Ovary (tissue), 9 donors: ENCODE data around the gene DMRTB1. TPM values are rescaled to one million over a fixed set of nuclear protein-coding genes. Genes with fewer than 3 reads are reported as not detected.

Experiments
- DNase-seq, 5 donors: peaks; one replicate each; pipeline ENCODE4 v3.0.0-alpha.2; 2019 to 2020
- H3K27ac ChIP-seq, 2 donors: fragments of 200-600 bp; one replicate each; pipeline versions ENCODE4 v1.5.1 to v1.8.0; 2019 to 2022
- H3K27me3 ChIP-seq: fragments of 200-600 bp; one replicate; pipeline ENCODE4 v1.8.0; 2022
- H3K36me3 ChIP-seq: fragments of 200-600 bp; sonication (generic); one replicate; pipeline ENCODE4 v1.5.1; 2019
- H3K4me1 ChIP-seq: one replicate; pipeline ENCODE4 v1.8.1; 2013; ENCODE audit warnings: mild to moderate bottlenecking, moderate library complexity; ENCODE audit not compliant: insufficient read depth
- H3K4me3 ChIP-seq: fragments of 200-600 bp; sonication (generic); one replicate; pipeline ENCODE4 v1.5.1; 2017
- H3K9me3 ChIP-seq, 2 donors: fragments of 200-600 bp in 1 of 2; sonication (generic) in 1 of 2; one replicate each; pipeline versions ENCODE4 v1.5.1 to v1.8.1; 2013 to 2019; ENCODE audit warnings: mild to moderate bottlenecking in 1 of 2, moderate library complexity in 1 of 2
- EP300 ChIP-seq: sonication (generic); formaldehyde crosslinking; IDR thresholded peaks from one replicate; pipeline ENCODE4 v1.6.1; 2017; ENCODE audit warnings: antibody characterized with exemption
- POLR2A ChIP-seq: fragments of 450-650 bp; IDR thresholded peaks from one replicate; pipeline ENCODE4 v1.6.1; 2017; ENCODE audit warnings: antibody characterized with exemption, mild to moderate bottlenecking, moderate library complexity
- WGBS, 3 donors: extraction: QIAGEN DNeasy Blood & Tissue Kit in 1 of 3; methylation state at CpG; one replicate each; pipeline versions ENCODE4 v1.1.5 to v1.1.7; 2013 to 2017; 5-methylcytosine and 5-hydroxymethylcytosine counted together
- intact Hi-C, 4 donors: fragments of 100-400 bp; cut with DNase I; formaldehyde crosslinking; loops; one replicate each; pipeline versions ENCODE4 v1.11.0 to v1.15.1; 2022 to 2023
- polyA plus RNA-seq, 2 donors: library from polyadenylated mRNA; stranded (reverse); fragments of 200-250 nt in 1 of 2; fragments of 350-450 nt in 1 of 2; fragmentation: Illumina TruSeq in 1 of 2; extraction: RNeasy Lipid Tissue Mini Kit (QIAGEN cat#74804) in 1 of 2; gene quantifications; one replicate each; pipeline ENCODE4 v1.2.3, GENCODE V29; 2013 to 2014
- total RNA-seq, 7 donors: library from RNA; depleted of rRNA in 2 of 7; stranded (reverse); fragments of >200 nt in 2 of 7; fragmentation: NEBNext Ultra II Directional in 3 of 7; extraction: Animal tissue kit (Norgen Biotek cat#: 25700) in 3 of 7; gene quantifications; one replicate each; pipeline versions ENCODE4 v1.1.0 to v1.2.4, GENCODE V29; 2016 to 2023
- TF ChIP-seq, protein P1 (sequence below), 3 donors: fragments of 450-650 bp in 2 of 3; fragments of 200-600 bp in 1 of 3; IDR thresholded peaks; one replicate each; pipeline versions ENCODE4 v1.5.1 to v1.8.0; 2016 to 2022; ENCODE audit warnings: antibody characterized with exemption in 3 of 3, mild to moderate bottlenecking in 1 of 3
- donor health status: DM: no; HTN: no; CAD: no; lungs with moderate emphysema.
- donor health status: DM: no; HTN: no; CAD: no.
- donor health status: Bipolar disorder and iron deficiency.
- donor health status: DM: yes; HTN: yes; CAD: no.
- donor health status: DM: no; HTN: no; CAD: no.
- donor health status: DM: yes; HTN: yes; CAD: no.

DMRTB1 gene
- total and polyA plus RNA-seq, 9 donors = 0.06 TPM; not detected in 8

DNA sequence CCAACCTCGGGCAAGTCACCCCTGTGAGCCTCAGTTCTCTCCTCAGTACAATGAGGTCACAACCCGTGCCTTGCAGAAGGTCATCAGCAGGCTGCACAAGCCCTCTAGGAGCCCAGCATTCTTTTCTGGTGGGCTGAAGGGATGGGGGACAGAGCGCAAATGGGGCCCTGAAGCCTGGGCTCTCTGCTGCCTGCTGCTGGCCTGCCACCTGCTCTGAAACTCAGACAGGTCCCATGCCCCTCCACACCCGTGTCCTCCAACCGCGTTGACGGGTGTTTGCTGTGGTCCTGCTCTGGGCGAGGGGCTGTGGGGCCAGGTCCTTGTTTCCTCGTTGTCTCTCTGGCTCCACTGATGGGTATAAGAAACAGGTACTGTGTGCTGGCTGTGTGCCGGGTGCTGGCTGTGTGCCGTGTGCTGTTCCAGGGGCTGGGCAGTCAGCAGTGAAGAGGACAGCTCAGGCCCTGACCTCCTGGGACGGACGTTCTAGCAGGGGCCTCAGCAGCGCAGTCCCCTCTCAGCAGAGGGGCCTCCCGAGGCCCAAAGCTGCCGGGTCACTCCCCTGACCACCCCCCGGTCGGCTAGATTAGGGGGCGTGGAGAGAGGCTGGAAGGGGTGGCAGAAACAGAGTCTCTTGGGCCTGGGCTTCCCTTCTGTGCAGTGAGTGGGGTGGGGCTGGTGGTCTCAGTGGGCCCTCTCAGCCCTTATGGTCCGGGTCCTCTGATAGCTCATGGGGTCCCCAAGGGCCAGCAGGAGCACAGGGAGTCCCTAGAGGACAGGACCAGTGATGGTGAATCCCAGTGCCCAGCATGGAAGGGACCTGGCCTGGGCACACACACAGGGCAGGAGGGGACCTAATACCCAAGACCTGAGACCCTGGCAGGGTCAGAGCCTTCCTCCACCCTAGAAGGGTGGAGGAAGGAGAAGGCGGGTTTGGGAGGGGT, 42.1 kb downstream of the DMRTB1 start:
- Histone ChIP-seq H3K36me3 (no peaks in the 10 kb centered on the region), H3K4me3 (no peak overlapping the region), H3K27ac (no peak overlapping the region), H3K9me3 (no peaks in the 10 kb centered on the region), H3K4me1 (no peaks in the 10 kb centered on the region), H3K27me3 (no peaks in the 10 kb centered on the region)
- intact Hi-C loops = no loop called here
- 54 to 63% (median 59%) methylated on average over 20 to 21 of the region's 21 CpGs for WGBS, 3 donors
- DNase-seq = no peak
- no peak for TF ChIP-seq EP300
- TF ChIP-seq POLR2A = no peak
- TF ChIP-seq, protein P1, sequence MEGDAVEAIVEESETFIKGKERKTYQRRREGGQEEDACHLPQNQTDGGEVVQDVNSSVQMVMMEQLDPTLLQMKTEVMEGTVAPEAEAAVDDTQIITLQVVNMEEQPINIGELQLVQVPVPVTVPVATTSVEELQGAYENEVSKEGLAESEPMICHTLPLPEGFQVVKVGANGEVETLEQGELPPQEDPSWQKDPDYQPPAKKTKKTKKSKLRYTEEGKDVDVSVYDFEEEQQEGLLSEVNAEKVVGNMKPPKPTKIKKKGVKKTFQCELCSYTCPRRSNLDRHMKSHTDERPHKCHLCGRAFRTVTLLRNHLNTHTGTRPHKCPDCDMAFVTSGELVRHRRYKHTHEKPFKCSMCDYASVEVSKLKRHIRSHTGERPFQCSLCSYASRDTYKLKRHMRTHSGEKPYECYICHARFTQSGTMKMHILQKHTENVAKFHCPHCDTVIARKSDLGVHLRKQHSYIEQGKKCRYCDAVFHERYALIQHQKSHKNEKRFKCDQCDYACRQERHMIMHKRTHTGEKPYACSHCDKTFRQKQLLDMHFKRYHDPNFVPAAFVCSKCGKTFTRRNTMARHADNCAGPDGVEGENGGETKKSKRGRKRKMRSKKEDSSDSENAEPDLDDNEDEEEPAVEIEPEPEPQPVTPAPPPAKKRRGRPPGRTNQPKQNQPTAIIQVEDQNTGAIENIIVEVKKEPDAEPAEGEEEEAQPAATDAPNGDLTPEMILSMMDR (IDR thresholded peaks at IDR 0.05) = no peak

DNA sequence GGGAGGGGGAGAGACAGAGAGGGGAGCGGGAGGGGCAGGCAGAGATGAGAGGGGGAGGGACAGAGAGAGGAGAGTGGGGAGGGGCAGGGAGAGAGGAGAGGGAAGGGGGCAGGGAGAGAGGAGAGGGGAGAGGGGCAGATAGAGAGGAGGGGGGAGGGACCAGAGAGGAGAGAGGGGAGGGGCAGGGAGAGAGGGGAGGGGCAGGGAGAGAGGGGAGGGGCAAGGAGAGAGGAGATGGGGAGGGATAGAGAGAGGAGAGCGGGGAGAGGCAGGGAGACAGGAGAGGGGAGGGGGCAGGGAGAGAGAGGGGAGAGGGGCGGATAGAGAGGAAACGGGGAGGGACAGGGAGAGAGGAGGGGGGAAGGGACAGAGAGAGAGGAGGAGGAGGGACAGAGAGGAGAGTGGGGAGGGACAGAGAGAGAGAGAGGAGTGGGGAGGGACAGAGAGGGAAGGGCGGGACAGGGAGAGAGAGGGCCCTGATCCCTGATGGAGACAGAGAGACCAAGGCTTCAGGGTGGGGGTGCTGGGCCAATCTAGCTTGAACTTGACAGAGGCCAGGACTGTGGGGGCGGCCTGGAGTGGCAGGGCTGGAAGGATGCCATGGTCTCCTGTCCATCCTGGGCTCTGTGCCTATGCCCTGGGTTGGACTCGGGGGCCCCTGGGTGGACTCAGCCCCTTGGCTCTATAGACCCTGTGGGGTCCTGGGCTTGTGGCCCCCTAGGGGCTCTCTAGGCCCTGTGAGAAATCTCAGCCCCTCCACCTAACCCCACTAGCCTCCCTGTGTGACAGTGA, 43.6 kb downstream of the DMRTB1 start:
- 55 to 73% (median 58%) methylated on average over 4 to 7 of the region's 7 CpGs for WGBS, 3 donors
- TF ChIP-seq EP300 (no peak), POLR2A (no peak)
- TF ChIP-seq, protein P1 (IDR thresholded peaks at IDR 0.05) = no peak
- Histone ChIP-seq H3K27me3 (no peaks in the 10 kb centered on the region), H3K4me3 (no peak overlapping the region), H3K4me1 (no peaks in the 10 kb centered on the region), H3K9me3 (no peaks in the 10 kb centered on the region), H3K36me3 (no peaks in the 10 kb centered on the region), H3K27ac (no peak overlapping the region)
- intact Hi-C loops = no loop called here
- no peak for DNase-seq

DNA sequence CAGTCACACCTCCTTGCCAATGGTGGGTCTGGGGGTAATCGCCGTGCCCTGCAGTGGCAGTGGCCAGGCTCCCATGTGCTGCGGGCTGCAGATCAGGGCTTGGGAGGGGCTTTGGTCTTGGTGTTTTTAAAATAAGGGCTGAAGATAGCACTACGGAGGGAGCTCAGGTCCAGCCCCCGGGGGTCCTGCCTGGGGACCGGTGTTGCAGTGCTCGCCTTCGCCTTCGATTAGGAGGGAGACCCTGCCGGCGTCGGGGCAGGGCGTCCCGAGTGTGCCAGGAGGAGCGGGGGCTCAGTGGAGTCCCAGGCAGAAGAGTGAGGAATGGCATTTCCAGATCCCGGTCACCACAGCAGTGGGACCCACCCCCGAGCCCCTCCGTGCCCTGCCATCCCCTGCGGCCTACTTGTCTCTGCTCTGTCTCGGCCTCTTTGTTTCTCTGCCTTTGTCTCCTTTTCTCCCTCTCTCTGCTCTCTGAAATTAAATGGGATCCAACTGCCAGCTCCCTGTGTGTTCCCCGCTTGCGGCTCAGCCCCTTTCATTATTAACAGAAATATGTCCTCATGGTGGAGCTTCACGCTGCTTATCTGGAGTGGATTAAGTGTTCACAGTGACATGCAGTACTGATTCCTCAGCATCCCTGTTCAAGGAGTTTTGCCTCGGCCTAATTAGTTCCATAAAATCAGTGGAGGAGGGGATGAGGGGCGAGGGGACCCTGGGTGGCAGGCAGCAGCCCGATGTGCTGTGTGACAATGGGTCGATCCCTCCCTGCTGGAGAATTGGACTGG, 44.4 kb downstream of the DMRTB1 start:
- 68 to 78% (median 73%) methylated on average over 27 of the region's 27 CpGs for WGBS, 3 donors
- H3K27me3 ChIP-seq = no peaks in the 10 kb centered on the region
- no peaks in the 10 kb centered on the region for H3K9me3 ChIP-seq
- H3K27ac ChIP-seq = no peak overlapping the region
- H3K4me1 ChIP-seq = no peaks in the 10 kb centered on the region
- no peak overlapping the region for H3K4me3 ChIP-seq
- H3K36me3 ChIP-seq = no peaks in the 10 kb centered on the region
- no peak for TF ChIP-seq EP300
- TF ChIP-seq, protein P1 (IDR thresholded peaks at IDR 0.05) = no peak
- TF ChIP-seq POLR2A = no peak
- DNase-seq = no peak
- intact Hi-C loops = no loop called here

DNA sequence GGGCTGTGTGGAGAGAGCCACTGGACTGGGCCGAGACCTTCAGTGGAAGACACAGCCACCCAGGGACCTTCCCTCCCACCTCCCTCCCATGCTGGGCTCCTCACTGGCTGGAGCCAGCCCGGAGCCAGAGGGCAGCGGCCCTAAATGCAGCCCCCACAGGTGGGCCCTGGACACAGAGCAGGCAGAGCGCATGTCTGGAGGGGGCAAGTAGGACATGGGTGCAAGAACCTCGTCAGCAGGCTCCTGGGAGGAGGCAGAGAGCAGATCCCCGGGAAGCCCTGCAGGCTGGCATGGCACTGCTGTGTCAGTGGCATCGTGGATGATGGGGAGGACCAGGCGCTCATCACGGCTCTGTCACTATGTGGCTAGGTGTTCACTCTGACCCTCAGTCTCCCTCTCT, 45.7 kb downstream of the DMRTB1 start:
- Histone ChIP-seq H3K36me3 (no peaks in the 10 kb centered on the region), H3K27me3 (no peaks in the 10 kb centered on the region), H3K4me1 (no peaks in the 10 kb centered on the region), H3K9me3 (no peaks in the 10 kb centered on the region), H3K27ac (no peak overlapping the region), H3K4me3 (no peak overlapping the region)
- TF ChIP-seq, protein P1 (IDR thresholded peaks at IDR 0.05) = no peak
- TF ChIP-seq POLR2A = no peak
- no peak for TF ChIP-seq EP300
- DNase-seq = no peak
- 80 to 92% (median 92%) methylated on average over 7 to 9 of the region's 9 CpGs for WGBS, 3 donors
- intact Hi-C loops = no loop called here
